HepG2 (cell line): ENCODE data around the gene FRMD5. TPM values are rescaled to one million over a fixed set of nuclear protein-coding genes. Genes with fewer than 3 reads are reported as not detected.

Experiments used
- ATF7 ChIP-seq, 2 experiments: fragments of 450-650 bp in 1 of 2; sonication (generic) in 1 of 2; formaldehyde crosslinking in 1 of 2; IDR thresholded peaks; 2 replicates each; pipeline versions ENCODE4 v1.4.0 to v1.6.1; 2016 to 2020; ENCODE audit warnings: antibody characterized with exemption in 1 of 2, mild to moderate bottlenecking in 1 of 2, missing genetic modification reagents in 1 of 2
- BHLHE40 ChIP-seq: IDR thresholded peaks from 2 replicates; pipeline ENCODE4 v1.6.1; 2011; ENCODE audit warnings: low read length, improper control_type of control experiment
- CENPX ChIP-seq: sonication (generic); formaldehyde crosslinking; IDR thresholded peaks from 2 replicates; pipeline ENCODE4 v1.9.0; 2021; ENCODE audit warnings: mild to moderate bottlenecking, missing genetic modification reagents, moderate library complexity
- ELF1 ChIP-seq: sonication (generic); formaldehyde crosslinking; IDR thresholded peaks from 2 replicates; pipeline ENCODE4 v1.4.0; 2020; ENCODE audit warnings: missing genetic modification reagents
- GTF3A ChIP-seq: sonication (generic); formaldehyde crosslinking; conservative IDR thresholded peaks from 2 replicates; pipeline ENCODE4 v1.4.0; 2020; ENCODE audit warnings: mild to moderate bottlenecking, missing genetic modification reagents
- IRX3 ChIP-seq: sonication (generic); formaldehyde crosslinking; IDR thresholded peaks from 2 replicates; pipeline ENCODE4 v1.8.1; 2023; ENCODE audit warnings: mild to moderate bottlenecking, low read depth, missing genetic modification reagents, borderline replicate concordance
- KLF16 ChIP-seq, 2 experiments: sonication (generic) in 1 of 2; formaldehyde crosslinking in 1 of 2; IDR thresholded peaks; 2 replicates each; pipeline versions ENCODE4 v1.6.1 to v1.8.0; 2016 to 2023; ENCODE audit warnings: missing genetic modification reagents in 2 of 2, missing compliant biosample characterization in 1 of 2
- MYC ChIP-seq: sonication (generic); formaldehyde crosslinking; IDR thresholded peaks from 2 replicates; pipeline ENCODE4 v1.9.0; 2021; ENCODE audit warnings: missing genetic modification reagents, borderline replicate concordance
- RFX3 ChIP-seq: IDR thresholded peaks from 2 replicates; pipeline ENCODE4 v1.6.1; 2016; ENCODE audit warnings: missing biosample characterization, missing genetic modification reagents
- SMAD3 ChIP-seq: sonication (generic); formaldehyde crosslinking; IDR thresholded peaks from 2 replicates; pipeline ENCODE4 v1.4.0; 2020; ENCODE audit warnings: missing genetic modification reagents
- TAF1 ChIP-seq: sonication (generic); formaldehyde crosslinking; IDR thresholded peaks from 2 replicates; pipeline ENCODE4 v1.4.0; 2020; ENCODE audit warnings: missing genetic modification reagents
- TCF12 ChIP-seq, 2 experiments: fragments of 450-650 bp in 1 of 2; sonication (generic) in 1 of 2; formaldehyde crosslinking in 1 of 2; IDR thresholded peaks; 2 replicates each; pipeline versions ENCODE4 v1.6.1 to v1.8.0; 2017 to 2022; ENCODE audit warnings: antibody characterized with exemption in 1 of 2, mild to moderate bottlenecking in 1 of 2, missing genetic modification reagents in 1 of 2, moderate library complexity in 1 of 2
- TGIF2 ChIP-seq: IDR thresholded peaks from 2 replicates; pipeline ENCODE4 v1.6.1; 2016; ENCODE audit warnings: control low read depth, missing compliant biosample characterization
- XRCC5 ChIP-seq: fragments of 200-400 bp; formaldehyde crosslinking; optimal IDR thresholded peaks from 2 replicates; pipeline ENCODE3; 2017; ENCODE audit warnings: mild to moderate bottlenecking, low read length
- ZBTB8A ChIP-seq: sonication (generic); formaldehyde crosslinking; IDR thresholded peaks from 2 replicates; pipeline ENCODE4 v1.4.0; 2020; ENCODE audit warnings: mild to moderate bottlenecking, low read depth, missing genetic modification reagents, borderline replicate concordance
- ZFP36 ChIP-seq: fragments of 150-350 bp; IDR thresholded peaks from 2 replicates; pipeline ENCODE4 v1.6.1; 2018; ENCODE audit warnings: borderline replicate concordance, low read length, low read depth; ENCODE audit not compliant: partially characterized antibody
- ZIK1 ChIP-seq: sonication (generic); formaldehyde crosslinking; IDR thresholded peaks from 2 replicates; pipeline ENCODE4 v1.5.0; 2020; ENCODE audit warnings: mild to moderate bottlenecking, low read depth, missing genetic modification reagents, borderline replicate concordance
- ZNF260 ChIP-seq: sonication (generic); formaldehyde crosslinking; IDR thresholded peaks from 2 replicates; pipeline ENCODE4 v1.4.0; 2020; ENCODE audit warnings: missing genetic modification reagents, low read depth, mild to moderate bottlenecking, borderline replicate concordance
- ZNF350 ChIP-seq: sonication (generic); formaldehyde crosslinking; IDR thresholded peaks from 2 replicates; pipeline ENCODE4 v1.4.0; 2020; ENCODE audit warnings: mild to moderate bottlenecking, low read depth, missing genetic modification reagents, borderline replicate concordance
- ZNF558 ChIP-seq: sonication (generic); formaldehyde crosslinking; IDR thresholded peaks from 2 replicates; pipeline ENCODE4 v1.9.0; 2022; ENCODE audit warnings: mild to moderate bottlenecking, missing genetic modification reagents, borderline replicate concordance
- ZNF660 ChIP-seq: sonication (generic); formaldehyde crosslinking; IDR thresholded peaks from 2 replicates; pipeline ENCODE4 v1.5.1; 2020; ENCODE audit warnings: mild to moderate bottlenecking, low read depth, missing genetic modification reagents, borderline replicate concordance
- ZNF891 ChIP-seq: sonication (generic); formaldehyde crosslinking; IDR thresholded peaks from 2 replicates; pipeline ENCODE4 v1.5.0; 2020; ENCODE audit warnings: mild to moderate bottlenecking, missing genetic modification reagents
- polyA plus RNA-seq, 8 experiments: library from polyadenylated mRNA; depleted of rRNA in 3 of 8; stranded (reverse) in 7 of 8; unstranded in 1 of 8; fragments of >200 nt; fragmentation: Illumina TruSeq in 4 of 8; extraction: Trizol in 4 of 8; gene quantifications; 2 replicates each; pipeline versions ENCODE4 v1.2.1 to v1.2.3, GENCODE V29; 2011 to 2016; ENCODE audit warnings: low read depth in 4 of 8, missing spikeins in 1 of 8, mixed read lengths in 1 of 8; ENCODE audit not compliant: insufficient read depth in 1 of 8
- total RNA-seq, 5 experiments: library from RNA; depleted of rRNA; stranded (reverse); fragments of >200 nt; fragmentation: Illumina TruSeq; extraction: Trizol; gene quantifications; 2 replicates each; pipeline ENCODE4 v1.2.3, GENCODE V29; 2016; ENCODE audit warnings: low read depth in 1 of 5
- TF ChIP-seq, protein P1 (sequence below): sonication (generic); formaldehyde crosslinking; IDR thresholded peaks from 2 replicates; pipeline ENCODE4 v1.4.0; 2020; ENCODE audit warnings: missing genetic modification reagents
- TF ChIP-seq, protein P2 (sequence below): sonication (generic); formaldehyde crosslinking; IDR thresholded peaks from 2 replicates; pipeline ENCODE4 v1.9.0; 2021; ENCODE audit warnings: missing genetic modification reagents, borderline replicate concordance
- TF ChIP-seq, protein P3 (sequence below): sonication (generic); formaldehyde crosslinking; IDR thresholded peaks from 2 replicates; pipeline ENCODE4 v1.8.0; 2023; ENCODE audit warnings: mild to moderate bottlenecking, missing genetic modification reagents
- TF ChIP-seq, protein P4 (sequence below): sonication (generic); formaldehyde crosslinking; IDR thresholded peaks from 2 replicates; pipeline ENCODE4 v1.8.0; 2022; ENCODE audit warnings: missing genetic modification reagents, mild to moderate bottlenecking, inconsistent platforms, borderline replicate concordance

Gene FRMD5
- total and polyA plus RNA-seq, 2 of the 13 experiments (the other 11 are each of a cell fraction or from before 2014, with no cell fraction given) = 0.93 to 1.5 TPM

DNA sequence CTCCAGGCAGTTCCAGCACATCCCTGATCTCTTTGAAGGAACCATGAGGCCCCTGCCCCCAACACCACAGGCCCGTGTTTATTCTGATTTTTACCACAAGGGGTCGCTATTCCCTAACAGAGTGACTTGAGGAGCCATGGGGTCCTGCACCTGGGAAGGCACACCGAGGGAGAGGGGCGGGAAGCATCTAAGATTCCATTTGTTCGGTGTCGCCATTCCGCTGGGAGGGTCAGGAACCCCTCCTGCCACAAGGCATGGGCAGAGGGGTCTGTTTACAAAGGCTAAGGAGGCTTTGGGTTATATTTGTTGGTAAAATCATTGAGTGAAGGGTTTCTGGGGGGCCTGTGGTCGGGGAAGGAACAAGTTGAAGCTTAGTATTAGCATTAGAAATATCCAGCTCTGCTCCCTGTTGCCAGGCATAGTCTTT lies 291.2 kb downstream of the FRMD5 start (continued):
- TF ChIP-seq TAF1 (CRISPR knock-in tag) = no peak
- TF ChIP-seq, protein P1, sequence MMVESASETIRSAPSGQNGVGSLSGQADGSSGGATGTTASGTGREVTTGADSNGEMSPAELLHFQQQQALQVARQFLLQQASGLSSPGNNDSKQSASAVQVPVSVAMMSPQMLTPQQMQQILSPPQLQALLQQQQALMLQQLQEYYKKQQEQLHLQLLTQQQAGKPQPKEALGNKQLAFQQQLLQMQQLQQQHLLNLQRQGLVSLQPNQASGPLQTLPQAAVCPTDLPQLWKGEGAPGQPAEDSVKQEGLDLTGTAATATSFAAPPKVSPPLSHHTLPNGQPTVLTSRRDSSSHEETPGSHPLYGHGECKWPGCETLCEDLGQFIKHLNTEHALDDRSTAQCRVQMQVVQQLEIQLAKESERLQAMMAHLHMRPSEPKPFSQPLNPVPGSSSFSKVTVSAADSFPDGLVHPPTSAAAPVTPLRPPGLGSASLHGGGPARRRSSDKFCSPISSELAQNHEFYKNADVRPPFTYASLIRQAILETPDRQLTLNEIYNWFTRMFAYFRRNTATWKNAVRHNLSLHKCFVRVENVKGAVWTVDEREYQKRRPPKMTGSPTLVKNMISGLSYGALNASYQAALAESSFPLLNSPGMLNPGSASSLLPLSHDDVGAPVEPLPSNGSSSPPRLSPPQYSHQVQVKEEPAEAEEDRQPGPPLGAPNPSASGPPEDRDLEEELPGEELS (CRISPR knock-in tag) = no peak
- TF ChIP-seq ZIK1 (CRISPR knock-in tag) = no peak
- no peak for TF ChIP-seq RFX3 (CRISPR knock-in tag)
- TF ChIP-seq, protein P2, sequence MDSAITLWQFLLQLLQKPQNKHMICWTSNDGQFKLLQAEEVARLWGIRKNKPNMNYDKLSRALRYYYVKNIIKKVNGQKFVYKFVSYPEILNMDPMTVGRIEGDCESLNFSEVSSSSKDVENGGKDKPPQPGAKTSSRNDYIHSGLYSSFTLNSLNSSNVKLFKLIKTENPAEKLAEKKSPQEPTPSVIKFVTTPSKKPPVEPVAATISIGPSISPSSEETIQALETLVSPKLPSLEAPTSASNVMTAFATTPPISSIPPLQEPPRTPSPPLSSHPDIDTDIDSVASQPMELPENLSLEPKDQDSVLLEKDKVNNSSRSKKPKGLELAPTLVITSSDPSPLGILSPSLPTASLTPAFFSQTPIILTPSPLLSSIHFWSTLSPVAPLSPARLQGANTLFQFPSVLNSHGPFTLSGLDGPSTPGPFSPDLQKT (CRISPR knock-in tag) = no peak
- TF ChIP-seq ZFP36 = no peak
- no peak for TF ChIP-seq TGIF2
- no peak for TF ChIP-seq IRX3 (CRISPR knock-in tag)
- no peak for TF ChIP-seq GTF3A (CRISPR knock-in tag)
- TF ChIP-seq ATF7 (IDR thresholded peaks at IDR 0.05) = no peak
- no peak for TF ChIP-seq ATF7 (CRISPR knock-in tag; IDR thresholded peaks at IDR 0.05)
- TF ChIP-seq, protein P3, sequence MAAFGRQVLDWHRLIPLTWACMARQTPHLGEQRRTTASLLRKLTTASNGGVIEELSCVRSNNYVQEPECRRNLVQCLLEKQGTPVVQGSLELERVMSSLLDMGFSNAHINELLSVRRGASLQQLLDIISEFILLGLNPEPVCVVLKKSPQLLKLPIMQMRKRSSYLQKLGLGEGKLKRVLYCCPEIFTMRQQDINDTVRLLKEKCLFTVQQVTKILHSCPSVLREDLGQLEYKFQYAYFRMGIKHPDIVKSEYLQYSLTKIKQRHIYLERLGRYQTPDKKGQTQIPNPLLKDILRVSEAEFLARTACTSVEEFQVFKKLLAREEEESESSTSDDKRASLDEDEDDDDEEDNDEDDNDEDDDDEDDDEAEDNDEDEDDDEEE (CRISPR knock-in tag) = no peak
- TF ChIP-seq MYC = no peak
- 0 out of 2 replicates have a peak, but pooled peaks have one; percentile 20 for TF ChIP-seq ELF1
- TF ChIP-seq ZNF558 = no peak
- TF ChIP-seq TCF12 (IDR thresholded peaks at IDR 0.05) = no peak
- no peak for TF ChIP-seq TCF12 (CRISPR knock-in tag; IDR thresholded peaks at IDR 0.05)
- TF ChIP-seq BHLHE40 = no peak
- peak; percentile 34 for TF ChIP-seq XRCC5
- TF ChIP-seq ZBTB8A (CRISPR knock-in tag) = no peak
- no peak for TF ChIP-seq ZNF350 (CRISPR knock-in tag)
- no peak for TF ChIP-seq ZNF260 (CRISPR knock-in tag)
- no peak for TF ChIP-seq SMAD3 (CRISPR knock-in tag)
- TF ChIP-seq KLF16 (CRISPR knock-in tag; IDR thresholded peaks at IDR 0.05) = no peak
- TF ChIP-seq ZNF660 (CRISPR knock-in tag) = no peak
- TF ChIP-seq ZNF891 (CRISPR knock-in tag) = no peak
- TF ChIP-seq, protein P4, sequence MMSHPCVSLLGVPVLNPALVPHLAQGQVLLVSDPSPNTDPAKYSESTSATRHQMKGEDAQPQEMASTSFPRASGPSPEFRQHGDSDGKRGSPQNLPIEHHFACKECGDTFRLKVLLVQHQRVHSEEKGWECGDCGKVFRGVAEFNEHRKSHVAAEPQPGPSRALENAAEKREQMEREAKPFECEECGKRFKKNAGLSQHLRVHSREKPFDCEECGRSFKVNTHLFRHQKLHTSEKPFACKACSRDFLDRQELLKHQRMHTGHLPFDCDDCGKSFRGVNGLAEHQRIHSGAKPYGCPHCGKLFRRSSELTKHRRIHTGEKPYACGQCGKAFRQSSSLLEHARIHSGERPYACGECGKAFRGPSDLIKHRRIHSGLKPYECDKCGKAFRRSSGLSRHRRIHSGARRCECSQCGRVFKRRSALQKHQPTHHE (CRISPR knock-in tag) = no peak
- TF ChIP-seq CENPX (CRISPR knock-in tag) = no peak
